Choroid plexus epithelial cell (primary cell): ENCODE measurements around the gene BET1L.

Experiments
- DNase-seq: peaks from one replicate; pipeline ENCODE4 v3.0.0-alpha.2; 2010; ENCODE audit warnings: low read depth
- H3K4me3 ChIP-seq: 2 replicates; pipeline ENCODE4 v1.5.1; 2011; ENCODE audit warnings: low read depth, mild to moderate bottlenecking, control low read depth, low read length, moderate library complexity
- CTCF ChIP-seq: conservative IDR thresholded peaks from 2 replicates; pipeline ENCODE4 v1.5.1; 2011; ENCODE audit warnings: low read depth, mild to moderate bottlenecking, control low read depth, inconsistent platforms, low read length, moderate library complexity

The BET1L gene

GRCh38 chr11:205221-206001 lies 1.8 kb downstream of the BET1L start:
- peak overlapping the region; percentile 96 for H3K4me3 ChIP-seq
- no peak for DNase-seq

GRCh38 chr11:204587-205109 lies 2.6 kb downstream of the BET1L start:
- no peak overlapping the region for H3K4me3 ChIP-seq
- DNase-seq: no peak
- TF ChIP-seq CTCF: no peak

More at GRCh38 chr11:205221-206001, 1.8 kb downstream of the BET1L start:
- no peak for TF ChIP-seq CTCF

GRCh38 chr11:203945-204586 lies 3.1 kb downstream of the BET1L start:
- no peak for DNase-seq
- TF ChIP-seq CTCF: no peak
- no peak overlapping the region for H3K4me3 ChIP-seq

GRCh38 chr11:203056-203944 lies 3.9 kb downstream of the BET1L start:
- H3K4me3 ChIP-seq: no peak overlapping the region
- TF ChIP-seq CTCF: no peak
- no peak for DNase-seq

- DNase-seq: no peak
- no peak for TF ChIP-seq CTCF
- no peak overlapping the region for H3K4me3 ChIP-seq
Measured at GRCh38 chr11:202490-202889, 4.7 kb downstream of the BET1L start.

- TF ChIP-seq CTCF: no peak
- no peak for DNase-seq
Measured at GRCh38 chr11:201966-202365, 5.2 kb downstream of the BET1L start.

More at GRCh38 chr11:201966-202365, 5.2 kb downstream of the BET1L start:
- H3K4me3 ChIP-seq: no peak overlapping the region
